ENCODE data around the gene TJP1. TPM values are rescaled to one million over a fixed set of nuclear protein-coding genes. Genes with fewer than 3 reads are reported as not detected.
A peak's percentile ranks its signal among the peaks of the same experiment; 100 is the strongest.

TJP1 gene
- total and polyA plus RNA-seq, 8 donors: 82.9 to 130 (median 121) TPM

DNA sequence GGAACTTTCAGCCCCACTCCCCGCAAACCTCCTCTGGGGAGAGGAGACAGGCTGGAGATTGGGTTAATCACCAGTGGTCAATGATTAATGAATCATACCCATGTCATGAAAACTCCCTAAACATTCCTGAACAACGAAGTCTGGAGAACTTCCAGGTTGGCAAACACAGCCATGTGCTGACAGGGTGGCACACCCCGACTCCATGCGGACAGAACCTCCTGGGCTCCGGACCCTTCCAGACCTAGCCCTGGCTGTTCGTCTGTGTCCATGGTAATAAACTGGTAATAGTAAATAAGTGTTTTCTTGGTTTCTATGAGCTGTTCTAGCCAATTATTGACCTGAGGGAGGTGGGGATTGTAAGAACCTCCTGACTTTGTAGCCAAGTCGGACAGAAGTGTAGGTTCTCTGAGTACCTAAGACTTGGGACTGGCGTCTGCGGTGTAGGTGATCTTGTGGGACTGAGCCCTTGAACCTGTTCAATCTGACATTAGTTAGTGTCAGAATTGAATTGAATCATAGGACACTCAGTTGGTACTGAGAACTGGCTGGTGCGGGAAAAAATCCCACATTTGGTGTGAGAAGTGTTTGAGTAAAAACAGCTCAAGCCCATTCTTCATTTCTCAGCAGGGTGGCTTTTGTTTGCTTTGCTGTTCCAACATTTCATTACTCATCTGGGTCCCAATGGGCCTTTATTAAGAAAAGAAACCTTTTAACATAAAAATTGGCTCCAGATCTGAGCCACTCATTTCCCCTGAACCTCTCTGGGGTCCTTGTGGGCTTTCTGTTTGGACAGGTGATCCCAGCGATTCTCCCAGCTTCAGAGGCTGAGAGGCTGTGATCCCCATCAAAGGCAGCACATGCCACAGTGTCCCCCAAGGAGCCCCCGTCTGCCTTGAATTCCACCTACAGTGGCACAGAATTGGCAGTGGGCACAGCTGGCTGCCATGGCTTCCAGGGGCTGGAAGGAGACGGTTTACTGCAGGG, 151.0 kb downstream of the TJP1 start:
- intact Hi-C loops (cut with DNase I): no loop called here
- peak; percentile 74 for ATAC-seq
- H3K4me3 ChIP-seq: no peak overlapping the region
- H3K27me3 ChIP-seq: peaks cover 0 to 28% of the 10 kb centered on the region in 2 donors
- no peaks in the 10 kb centered on the region for H3K9me3 ChIP-seq
- DNase-seq: peak in 3 of 4 donors; percentile 41 to 85 (median 63)
- H3K4me1 ChIP-seq: no peaks in the 10 kb centered on the region
- peak overlapping the region; percentile 70 for H3K27ac ChIP-seq
- TF ChIP-seq, protein P1, sequence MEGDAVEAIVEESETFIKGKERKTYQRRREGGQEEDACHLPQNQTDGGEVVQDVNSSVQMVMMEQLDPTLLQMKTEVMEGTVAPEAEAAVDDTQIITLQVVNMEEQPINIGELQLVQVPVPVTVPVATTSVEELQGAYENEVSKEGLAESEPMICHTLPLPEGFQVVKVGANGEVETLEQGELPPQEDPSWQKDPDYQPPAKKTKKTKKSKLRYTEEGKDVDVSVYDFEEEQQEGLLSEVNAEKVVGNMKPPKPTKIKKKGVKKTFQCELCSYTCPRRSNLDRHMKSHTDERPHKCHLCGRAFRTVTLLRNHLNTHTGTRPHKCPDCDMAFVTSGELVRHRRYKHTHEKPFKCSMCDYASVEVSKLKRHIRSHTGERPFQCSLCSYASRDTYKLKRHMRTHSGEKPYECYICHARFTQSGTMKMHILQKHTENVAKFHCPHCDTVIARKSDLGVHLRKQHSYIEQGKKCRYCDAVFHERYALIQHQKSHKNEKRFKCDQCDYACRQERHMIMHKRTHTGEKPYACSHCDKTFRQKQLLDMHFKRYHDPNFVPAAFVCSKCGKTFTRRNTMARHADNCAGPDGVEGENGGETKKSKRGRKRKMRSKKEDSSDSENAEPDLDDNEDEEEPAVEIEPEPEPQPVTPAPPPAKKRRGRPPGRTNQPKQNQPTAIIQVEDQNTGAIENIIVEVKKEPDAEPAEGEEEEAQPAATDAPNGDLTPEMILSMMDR (IDR thresholded peaks at IDR 0.05): no peak
- no peaks in the 10 kb centered on the region for H3K36me3 ChIP-seq

DNA sequence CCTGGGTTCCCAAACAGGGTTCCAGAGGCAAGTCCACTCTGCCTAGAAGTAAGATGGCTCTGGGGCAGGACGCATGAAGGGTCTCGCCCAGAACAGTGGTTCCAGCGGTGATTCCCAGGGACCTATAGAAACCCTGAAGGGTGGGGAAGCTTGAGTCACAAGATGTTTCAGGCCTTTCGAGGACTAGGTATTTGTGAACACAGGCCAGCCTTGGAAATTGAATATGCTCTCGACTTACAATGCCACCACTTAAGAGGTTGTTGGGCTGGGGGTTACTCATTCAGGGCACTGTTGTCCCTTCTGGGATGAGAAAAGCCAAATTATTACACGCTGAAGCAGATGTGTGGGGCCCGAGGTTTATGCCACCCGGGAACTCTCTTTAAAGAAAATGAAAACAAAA, 152.0 kb downstream of the TJP1 start:
- Histone ChIP-seq H3K27me3 (peaks cover 0 to 18% of the 10 kb centered on the region in 2 donors), H3K4me1 (no peaks in the 10 kb centered on the region), H3K4me3 (no peak overlapping the region), H3K27ac (peak overlapping the region; percentile 70), H3K9me3 (no peaks in the 10 kb centered on the region), H3K36me3 (no peaks in the 10 kb centered on the region)
- ATAC-seq (peak; percentile 2), DNase-seq (peak in 1 of 4 donors; percentile 32)
- TF ChIP-seq, protein P1 (IDR thresholded peaks at IDR 0.05): no peak
- intact Hi-C loops (cut with DNase I): no loop called here

DNA sequence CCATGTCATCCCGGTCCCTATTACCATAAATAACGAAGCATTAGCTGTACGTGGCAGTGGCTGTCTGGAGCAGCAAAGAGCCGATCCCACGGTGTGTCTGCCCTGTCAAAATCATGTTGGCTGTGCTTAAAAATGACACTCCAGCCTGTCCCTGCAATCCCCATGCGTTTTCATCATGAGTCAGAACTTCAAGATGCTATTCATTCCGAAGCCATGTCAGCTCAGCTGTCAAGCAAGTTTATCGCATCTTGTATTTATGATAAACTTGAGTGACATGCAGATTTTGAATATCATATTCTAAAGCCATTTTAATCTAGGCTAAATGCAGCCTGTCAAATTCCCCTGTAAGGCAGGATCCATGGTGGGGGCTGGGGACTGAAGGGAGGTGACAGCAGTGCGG, 152.4 kb downstream of the TJP1 start:
- intact Hi-C loops (cut with DNase I): no loop called here
- Histone ChIP-seq H3K4me3 (no peak overlapping the region), H3K36me3 (no peaks in the 10 kb centered on the region), H3K27ac (no peak overlapping the region), H3K9me3 (no peaks in the 10 kb centered on the region), H3K4me1 (no peaks in the 10 kb centered on the region), H3K27me3 (peaks cover 0 to 14% of the 10 kb centered on the region in 2 donors)
- TF ChIP-seq, protein P1 (IDR thresholded peaks at IDR 0.05): no peak
- no peak for DNase-seq
- ATAC-seq: no peak

DNA sequence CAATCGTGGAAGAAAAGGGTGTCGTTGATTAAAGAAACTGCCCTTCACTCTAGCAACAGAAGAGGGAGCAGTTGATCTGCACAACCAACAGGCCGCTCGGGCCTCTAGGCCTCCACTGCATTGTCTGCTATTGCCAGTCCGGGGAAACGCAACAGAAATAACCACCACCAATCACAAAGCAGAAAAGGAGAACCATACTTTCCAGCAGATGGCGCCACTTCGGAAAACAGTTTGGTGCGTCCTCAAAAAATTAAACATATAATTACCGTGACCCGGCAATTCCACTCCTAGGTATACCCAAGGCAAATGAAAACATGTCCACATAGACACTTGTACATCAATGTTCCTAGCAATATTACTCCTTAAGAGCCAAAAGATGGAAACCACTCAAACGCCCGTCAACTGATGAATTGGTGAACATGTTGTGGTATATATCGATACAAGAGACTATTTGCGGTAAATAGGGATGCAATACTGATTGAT, 154.1 kb downstream of the TJP1 start:
- TF ChIP-seq, protein P1 (IDR thresholded peaks at IDR 0.05): peak; percentile 73 to 75
- Histone ChIP-seq H3K4me3 (no peak overlapping the region), H3K9me3 (no peaks in the 10 kb centered on the region), H3K4me1 (no peaks in the 10 kb centered on the region), H3K27me3 (no peaks in the 10 kb centered on the region), H3K36me3 (no peaks in the 10 kb centered on the region), H3K27ac (no peak overlapping the region)
- DNase-seq (peak in 2 of 4 donors; percentile 70 to 71), ATAC-seq (peak; percentile 85)
- intact Hi-C loops (cut with DNase I): no loop called here

DNA sequence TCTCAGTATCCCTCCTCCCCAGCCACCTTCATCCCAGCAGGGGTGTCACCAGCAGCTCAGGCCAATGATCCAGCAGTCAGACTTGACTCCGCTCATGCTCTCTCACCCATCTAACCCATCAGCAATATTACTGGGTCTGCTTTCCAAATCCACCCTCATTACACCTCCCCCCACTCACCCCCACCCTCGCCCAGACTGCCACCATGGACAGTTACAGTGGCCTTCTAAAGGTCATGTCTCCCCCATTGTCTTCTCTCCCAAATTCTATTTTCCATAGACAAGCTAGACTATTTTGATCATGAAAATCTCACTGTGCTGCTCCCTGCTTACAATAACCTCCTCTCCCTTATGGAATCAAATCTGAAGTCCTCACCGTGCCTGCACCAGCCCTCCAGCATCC, 156.0 kb downstream of the TJP1 start:
- Histone ChIP-seq H3K9me3 (no peaks in the 10 kb centered on the region), H3K4me3 (no peak overlapping the region), H3K36me3 (no peaks in the 10 kb centered on the region), H3K4me1 (no peaks in the 10 kb centered on the region), H3K27me3 (no peaks in the 10 kb centered on the region), H3K27ac (no peak overlapping the region)
- TF ChIP-seq, protein P1 (IDR thresholded peaks at IDR 0.05): no peak
- ATAC-seq (no peak), DNase-seq (no peak)
- intact Hi-C loops (cut with DNase I): no loop called here
